LNCaP clone FGC (cell line): ENCODE measurements around the gene ZBTB47.

Source experiments
- DNase-seq: peaks from one replicate; pipeline ENCODE4 v3.0.0-alpha.2; 2011; ENCODE audit warnings: low read depth
- H3K4me3 ChIP-seq: 2 replicates; pipeline ENCODE4 v1.5.1; 2011; ENCODE audit warnings: mild to moderate bottlenecking, low read depth, low read length, control low read depth
- CTCF ChIP-seq: IDR thresholded peaks from 2 replicates; pipeline ENCODE4 v1.5.1; 2012; ENCODE audit warnings: mild to moderate bottlenecking; ENCODE audit not compliant: control insufficient read depth, insufficient read depth; ENCODE audit errors: extremely low read depth

ZBTB47 gene

GRCh38 chr3:42698911-42699230, 45.4 kb downstream of the ZBTB47 start:
- DNase-seq = no peak
- TF ChIP-seq CTCF = no peak
- no peak overlapping the region for H3K4me3 ChIP-seq

- H3K4me3 ChIP-seq = no peak overlapping the region
- no peak for DNase-seq
- no peak for TF ChIP-seq CTCF
Measured at GRCh38 chr3:42699511-42699971, 46.0 kb downstream of the ZBTB47 start.

GRCh38 chr3:42700366-42701288, 47.1 kb downstream of the ZBTB47 start:
- TF ChIP-seq CTCF = no peak
- no peak for DNase-seq
- no peak overlapping the region for H3K4me3 ChIP-seq

GRCh38 chr3:42701371-42702065, 48.0 kb downstream of the ZBTB47 start:
- no peak for TF ChIP-seq CTCF
- DNase-seq = no peak

GRCh38 chr3:42702066-42702951, 48.8 kb downstream of the ZBTB47 start, which contains the start of gene HHATL:
Gene HHATL, minus strand, starts transcription at chr3:42702798. Its CDS starts 1,972 bp downstream, at chr3:42700826.
- no peak for TF ChIP-seq CTCF
- DNase-seq = no peak
- H3K4me3 ChIP-seq = no peak within 1 kb of the TSS

More at GRCh38 chr3:42701371-42702065, 48.0 kb downstream of the ZBTB47 start:
- H3K4me3 ChIP-seq = no peak overlapping the region

- no peak for TF ChIP-seq CTCF
- no peak overlapping the region for H3K4me3 ChIP-seq
- no peak for DNase-seq
Measured at GRCh38 chr3:42702982-42703694, 49.6 kb downstream of the ZBTB47 start.
